Esophagus mucosa (tissue), 1 donor: ENCODE results near the gene RBM39. TPM values are rescaled to one million over a fixed set of nuclear protein-coding genes. Genes with fewer than 3 reads are reported as not detected.
A peak's percentile ranks its signal among the peaks of the same experiment; 100 is the strongest.
"Not testable (repeated sequence)": the region's sequence is repeated elsewhere in the genome, so short reads cannot be mapped to it uniquely, and the experiment has no call there.

Source experiments
- ATAC-seq: fragments of 200-7000 bp; cut with Tn5 transposase; one replicate; pipeline ENCODE4 v1.9.1; 2020
- total RNA-seq: library from RNA; stranded (reverse); gene quantifications from one replicate; pipeline ENCODE4 v1.2.4, GENCODE V29; 2023
- donor health status: DM: yes; HTN: yes; CAD: no.

Gene RBM39
- total RNA-seq, result 139 TPM

DNA sequence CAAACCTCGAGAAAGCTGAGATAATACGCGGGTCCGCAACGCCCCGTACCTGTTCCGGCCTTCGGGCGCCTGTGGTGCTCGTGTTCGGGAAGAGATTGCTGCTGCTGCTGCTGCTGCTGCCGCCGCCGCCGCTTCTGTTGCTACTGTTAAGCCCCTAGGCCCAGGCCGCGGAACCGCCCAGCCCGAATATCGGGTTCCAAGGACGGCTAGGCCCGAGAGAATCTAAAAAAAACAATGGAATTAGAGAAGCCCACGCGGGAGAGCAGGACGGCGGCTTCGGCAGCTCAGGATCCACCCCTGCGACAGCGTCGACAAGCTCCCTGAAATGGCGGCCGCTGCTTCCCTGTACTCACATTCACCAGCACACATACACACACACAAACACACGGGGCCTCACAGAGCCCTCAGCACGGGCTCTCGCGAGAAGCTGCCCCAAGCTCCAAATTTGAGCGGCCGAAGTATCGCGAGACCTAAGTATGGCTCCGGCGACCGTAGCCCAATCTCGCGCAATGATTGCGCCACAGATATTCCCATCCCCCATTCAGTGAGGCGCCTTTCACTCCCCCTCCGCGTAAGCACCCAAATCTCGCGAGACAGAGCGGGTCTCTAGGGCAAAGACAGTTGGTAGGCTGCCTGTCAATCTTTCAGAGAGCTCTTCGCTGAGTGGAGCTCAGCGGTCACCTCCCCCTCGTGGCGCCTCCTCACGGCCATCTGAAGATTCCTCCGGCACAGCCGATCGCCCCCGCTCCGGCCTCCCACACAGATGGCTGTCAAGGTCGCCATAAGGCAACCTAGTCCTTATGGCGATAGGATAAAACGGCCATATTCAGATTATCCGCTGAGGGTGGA, at the start of gene RBM39:
Gene RBM39, minus strand, starts transcription at position 369 of the 849 bp plus-strand sequence. CDS start 1,386 bp downstream, outside the sequence.
- ATAC-seq, result peak; percentile 94

DNA sequence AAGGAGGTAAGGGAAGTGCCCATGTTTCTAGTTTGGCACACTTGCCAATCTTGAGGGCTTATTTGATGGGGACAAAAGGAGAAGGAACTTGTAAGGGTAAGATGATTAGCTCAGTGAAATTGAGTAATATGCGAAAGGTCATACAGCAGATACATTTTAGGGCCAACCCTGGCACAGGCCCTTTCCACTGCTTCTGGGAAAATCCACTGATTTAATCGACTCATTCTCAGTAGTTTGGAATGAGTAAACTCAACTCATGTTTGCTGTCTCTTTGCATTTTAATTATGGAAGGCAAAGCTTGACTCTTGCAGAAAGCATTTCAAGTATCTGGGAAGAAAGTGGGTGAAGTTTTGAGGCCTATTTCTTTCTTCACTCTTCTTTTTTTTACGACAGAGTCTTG, 49.8 kb upstream of the RBM39 start:
- ATAC-seq, result no peak

DNA sequence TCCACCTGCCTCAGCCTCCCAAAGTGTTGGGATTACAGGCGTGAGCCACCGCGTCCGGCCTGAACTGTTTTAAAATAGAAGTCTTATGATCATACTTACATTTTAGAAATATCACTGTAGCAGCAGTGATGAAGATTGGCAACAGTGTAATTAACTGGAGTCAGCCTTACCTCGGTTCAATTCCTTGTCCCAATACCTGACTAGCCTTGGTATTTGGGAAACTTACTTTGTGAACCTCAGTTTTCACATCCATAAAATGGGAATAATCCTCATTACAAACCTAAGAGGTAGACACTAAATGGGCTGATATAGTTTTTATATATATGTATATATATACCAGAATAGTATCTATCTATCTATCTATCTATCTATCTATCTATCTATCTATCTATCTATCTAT, 49.0 kb upstream of the RBM39 start:
- no peak for ATAC-seq

- ATAC-seq, result peak; percentile 70
Measured at GRCh38 chr20:35788796-35789195, 46.7 kb upstream of the RBM39 start.

DNA sequence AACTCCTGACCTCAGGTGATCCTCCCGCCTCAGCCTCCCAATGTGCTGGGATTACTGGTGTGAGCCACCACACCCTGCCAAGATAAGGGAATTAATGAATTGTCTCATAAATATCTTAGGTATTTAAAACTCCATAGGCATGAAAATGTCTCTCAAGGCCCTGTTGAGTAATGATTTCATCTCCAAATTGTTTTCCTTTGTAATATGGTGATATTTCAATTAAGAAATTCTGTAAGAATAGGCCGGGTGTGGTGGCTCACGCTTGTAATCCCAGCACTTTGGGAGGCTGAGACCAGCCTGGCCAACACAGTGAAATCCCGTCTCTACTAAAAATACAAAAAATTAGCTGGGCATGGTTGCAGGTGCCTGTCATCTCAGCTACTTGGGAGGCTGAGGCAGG, 43.5 kb upstream of the RBM39 start:
- not testable (repeated sequence) for ATAC-seq

- ATAC-seq, result not testable (repeated sequence)
Measured at GRCh38 chr20:35783811-35784210, 41.8 kb upstream of the RBM39 start.

DNA sequence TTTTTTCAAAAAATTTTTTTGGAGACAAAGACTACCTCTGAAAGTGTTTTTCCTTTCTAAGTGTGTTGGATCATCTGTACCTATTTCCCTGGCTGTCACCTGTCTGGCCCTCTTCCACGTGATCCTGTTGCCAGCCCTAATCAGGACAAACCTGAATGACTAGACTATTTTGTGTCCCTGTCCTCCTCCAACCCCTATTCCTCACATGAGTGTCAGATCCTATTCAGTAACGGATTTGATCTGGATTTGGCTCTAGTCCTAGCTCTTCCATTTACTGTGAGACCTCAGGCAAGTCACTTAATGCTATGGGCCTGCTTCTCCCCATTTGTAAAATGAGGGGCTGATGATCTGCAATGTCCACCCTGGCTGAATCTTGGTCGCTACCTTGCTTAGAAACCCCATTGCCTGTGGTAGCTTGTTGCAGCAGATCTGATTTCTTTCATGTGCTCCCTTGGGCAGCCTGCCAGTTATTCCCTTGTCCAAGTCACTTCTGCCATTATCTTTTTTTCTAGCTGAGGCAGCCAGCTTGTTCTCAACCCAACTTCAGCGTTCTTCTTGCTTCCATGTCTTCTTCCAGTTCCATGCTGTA, 34.5 kb upstream of the RBM39 start:
- ATAC-seq, result peak; percentile 71

GRCh38 chr20:35774391-35774790, 32.3 kb upstream of the RBM39 start:
- no peak for ATAC-seq

- ATAC-seq, result no peak
Measured at GRCh38 chr20:35773154-35773751, 31.2 kb upstream of the RBM39 start.

- no peak for ATAC-seq
Measured at GRCh38 chr20:35772563-35773058, 30.6 kb upstream of the RBM39 start.

DNA sequence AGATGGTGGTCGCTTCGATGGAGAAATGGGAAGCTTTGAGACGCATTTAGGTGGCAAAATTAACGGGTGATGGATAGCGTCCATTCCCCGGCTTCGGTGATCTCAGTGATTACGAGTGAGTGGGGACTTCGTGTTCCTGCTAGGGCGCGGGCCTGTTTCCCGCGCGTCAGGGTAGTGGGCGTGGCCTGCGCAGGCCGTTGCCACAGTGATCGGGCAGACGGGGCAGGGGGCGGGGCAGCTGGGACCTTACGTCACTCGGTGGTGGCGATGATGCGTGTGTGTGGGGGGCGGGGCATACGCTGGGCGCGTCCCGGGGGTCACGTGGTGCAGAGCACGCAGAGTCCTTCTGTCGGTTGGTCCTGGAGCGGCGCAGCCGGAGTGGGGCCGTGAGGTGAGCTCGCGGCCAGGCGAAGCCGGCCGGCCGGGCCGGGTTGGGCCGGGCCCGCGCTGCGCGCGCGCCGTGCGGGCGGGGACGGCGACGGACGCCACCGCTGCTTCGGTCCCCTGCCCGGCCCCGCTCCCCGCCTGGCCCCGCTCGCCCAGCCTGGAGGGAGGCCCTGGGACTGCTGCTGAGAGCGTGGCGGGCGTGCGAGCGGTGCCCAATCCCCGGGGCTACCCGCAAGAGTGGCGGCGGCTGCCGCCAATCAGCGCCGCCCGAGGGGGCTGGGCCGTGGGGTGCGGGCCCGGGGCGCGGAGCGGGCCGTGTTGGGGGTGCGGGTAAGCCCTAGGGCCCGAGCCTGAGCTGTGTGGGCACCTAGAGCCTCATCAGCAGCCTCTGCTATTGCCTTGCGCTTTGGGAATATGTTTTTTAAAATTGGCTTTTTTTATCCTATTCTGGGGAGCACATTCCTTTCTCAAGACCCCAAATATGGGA, 29.9 kb upstream of the RBM39 start, which contains the start of gene PHF20:
Gene PHF20, plus strand, starts transcription at position 327 of the 874 bp plus-strand sequence. CDS start 29,508 bp downstream, outside the sequence.
- peak; percentile 91 for ATAC-seq

DNA sequence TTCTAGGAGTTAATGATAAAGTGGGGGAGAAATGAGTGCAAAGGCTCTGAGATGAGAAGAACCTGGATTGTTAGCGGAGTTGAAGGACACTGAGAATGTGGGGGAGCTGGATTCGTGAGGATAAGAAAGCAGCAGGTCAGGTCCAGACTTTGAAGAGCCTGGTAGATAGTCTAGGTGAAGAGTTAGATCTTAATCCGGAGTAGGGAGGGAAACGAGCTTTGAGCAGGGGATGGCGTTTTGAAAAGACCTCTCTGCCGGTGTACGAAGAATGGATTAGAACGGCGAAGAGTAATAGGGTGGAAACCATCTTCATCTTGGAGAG, 29.3 kb upstream of the RBM39 start:
- no peak for ATAC-seq

- peak; percentile 63 for ATAC-seq
Measured at GRCh38 chr20:35768731-35769664, 26.9 kb upstream of the RBM39 start.

DNA sequence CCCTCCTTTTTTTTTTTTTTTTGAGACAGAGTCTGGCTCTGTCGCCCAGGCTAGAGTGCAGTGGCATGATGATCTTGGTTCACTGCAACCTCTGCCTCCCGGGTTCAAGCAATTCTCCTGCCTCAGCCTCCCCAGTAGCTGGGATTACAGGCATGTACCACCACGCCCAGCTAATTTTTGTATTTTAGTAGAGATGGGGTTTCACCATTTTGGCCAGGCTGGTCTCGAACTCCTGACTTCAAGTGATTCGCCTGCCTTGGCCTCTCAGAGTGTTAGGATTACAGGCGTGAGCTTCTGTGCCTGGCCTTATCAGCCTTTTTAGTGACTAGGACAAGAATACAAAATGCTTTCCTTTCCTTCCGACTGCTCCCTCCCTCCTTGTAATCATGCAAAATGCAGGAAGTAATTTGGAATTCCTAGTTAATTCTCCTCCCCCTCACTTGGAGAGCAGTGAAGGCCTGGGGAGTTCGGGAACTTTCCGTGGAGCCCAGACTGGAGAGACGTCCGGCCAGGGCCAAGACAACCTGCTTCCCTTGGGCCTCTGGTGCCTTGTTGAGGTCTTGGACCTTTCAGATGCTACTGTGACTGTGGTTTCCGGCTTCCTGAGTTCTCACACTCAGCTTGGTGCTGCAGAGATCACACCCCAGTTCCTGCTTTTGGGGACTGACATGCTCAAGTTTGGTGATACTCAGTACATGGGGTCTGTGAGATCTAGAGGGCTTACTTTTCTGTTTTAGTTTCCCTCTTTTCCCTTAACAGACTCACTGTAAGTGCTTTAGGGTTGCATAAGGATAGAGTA, 25.8 kb upstream of the RBM39 start:
- peak; percentile 4 for ATAC-seq

- no peak for ATAC-seq
Measured at GRCh38 chr20:35766843-35767242, 24.8 kb upstream of the RBM39 start.

- ATAC-seq, result peak; percentile 51
Measured at GRCh38 chr20:35764936-35765335, 22.9 kb upstream of the RBM39 start.

GRCh38 chr20:35762461-35762860, 20.4 kb upstream of the RBM39 start:
- ATAC-seq, result no peak

- not testable (repeated sequence) for ATAC-seq
Measured at GRCh38 chr20:35761548-35761947, 19.5 kb upstream of the RBM39 start.

GRCh38 chr20:35757098-35757705, 15.1 kb upstream of the RBM39 start:
- no peak for ATAC-seq

DNA sequence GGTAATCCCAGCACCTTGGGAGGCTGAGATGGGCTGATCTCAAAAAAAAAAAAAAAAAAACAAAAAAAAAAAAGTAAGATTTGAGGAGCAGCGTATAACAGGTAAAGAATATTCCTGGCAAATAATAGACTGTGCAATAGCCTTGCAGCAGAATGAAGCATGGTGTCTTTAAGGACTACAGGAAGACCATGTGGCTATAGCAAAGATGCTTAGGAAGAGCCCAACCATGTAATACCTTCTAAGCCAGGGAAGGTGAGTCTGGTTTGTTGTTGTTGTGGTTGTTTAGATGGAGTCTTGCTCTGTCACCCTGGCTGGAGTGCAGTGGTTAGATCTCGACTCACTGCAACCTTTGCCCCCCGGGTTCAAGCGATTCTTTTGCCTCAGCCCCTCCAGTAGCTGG, 14.3 kb upstream of the RBM39 start:
- no peak for ATAC-seq
